HEK293T (cell line): Measurements from ENCODE around the gene DCAF8.

Source experiments
- BHLHE40 ChIP-seq: fragments of 450-650 bp; IDR thresholded peaks from 2 replicates; pipeline ENCODE4 v1.6.1; 2016; ENCODE audit warnings: mild to moderate bottlenecking, moderate library complexity, borderline replicate concordance
- FOXK2 ChIP-seq: fragments of 450-650 bp; IDR thresholded peaks from 2 replicates; pipeline ENCODE4 v1.6.1; 2016; ENCODE audit warnings: mild to moderate bottlenecking
- FOXM1 ChIP-seq: fragments of 450-650 bp; IDR thresholded peaks from 2 replicates; pipeline ENCODE4 v1.6.1; 2017; ENCODE audit warnings: mild to moderate bottlenecking, borderline replicate concordance
- HDGF ChIP-seq: fragments of 450-650 bp; IDR thresholded peaks from 2 replicates; pipeline ENCODE4 v1.6.1; 2017; ENCODE audit warnings: antibody characterized with exemption, borderline replicate concordance
- LEF1 ChIP-seq: fragments of 450-650 bp; IDR thresholded peaks from 2 replicates; pipeline ENCODE4 v1.6.1; 2017; ENCODE audit warnings: mild to moderate bottlenecking, borderline replicate concordance
- NFRKB ChIP-seq: fragments of 450-650 bp; IDR thresholded peaks from 2 replicates; pipeline ENCODE4 v1.6.1; 2016; ENCODE audit warnings: mild to moderate bottlenecking, moderate library complexity
- SP1 ChIP-seq: fragments of 450-650 bp; IDR thresholded peaks from 2 replicates; pipeline ENCODE4 v1.6.1; 2017
- SUZ12 ChIP-seq: fragments of 450-650 bp; IDR thresholded peaks from 2 replicates; pipeline ENCODE4 v1.6.1; 2016; ENCODE audit warnings: mild to moderate bottlenecking

GRCh38 chr1:160282807-160283206, 20.5 kb upstream of the DCAF8 start:
- TF ChIP-seq HDGF: no peak
- TF ChIP-seq BHLHE40: no peak
- TF ChIP-seq FOXM1: no peak
- TF ChIP-seq SUZ12: no peak
- no peak for TF ChIP-seq NFRKB
- TF ChIP-seq SP1: no peak
- TF ChIP-seq LEF1: no peak
- no peak for TF ChIP-seq FOXK2
